A673 (cell line): Measurements from ENCODE around the gene ATP11C. TPM values are rescaled to one million over a fixed set of nuclear protein-coding genes. Genes with fewer than 3 reads are reported as not detected.

Experiments used
- BruUV-seq: library from RNA; stranded (reverse); fragments of 400-500 nt; replicated peaks from 2 replicates; lab custom pipeline; 2021; lab: Mats Ljungman, UMichigan
- CTCF ChIA-PET: fragments of 300-600 bp; sonication (Branson Sonifier 250); formaldehyde crosslinking; loops from one replicate; lab custom pipeline; 2022; ENCODE audit warnings: antibody characterized with exemption; lab: Charles Lee
- POLR2A ChIA-PET: fragments of 300-600 bp; sonication (Branson Sonifier 250); formaldehyde crosslinking; loops from one replicate; lab custom pipeline; 2022; ENCODE audit warnings: antibody characterized with exemption; ENCODE audit not compliant: low non-redundant PET; lab: Charles Lee
- DNase-seq: peaks from one replicate; pipeline ENCODE4 v3.0.0-alpha.2; 2015; ENCODE audit warnings: low spot score
- H3K27ac ChIP-seq: fragments of 200-600 bp; sonication (generic); 2 replicates; pipeline ENCODE4 v1.5.1; 2016; ENCODE audit warnings: mixed run types, low read depth, mild to moderate bottlenecking, mixed read lengths, antibody characterized with exemption, low read length; ENCODE audit not compliant: poor library complexity, severe bottlenecking
- H3K27me3 ChIP-seq: fragments of 200-600 bp; sonication (generic); replicated peaks from 2 replicates; pipeline ENCODE4 v1.6.1; 2017; ENCODE audit warnings: mixed run types, low read depth, mild to moderate bottlenecking, mixed read lengths, antibody characterized with exemption, low read length; ENCODE audit not compliant: insufficient read depth, poor library complexity
- H3K36me3 ChIP-seq: fragments of 200-600 bp; sonication (generic); 2 replicates; pipeline ENCODE4 v1.6.1; 2016; ENCODE audit warnings: mixed run types, mild to moderate bottlenecking, mixed read lengths, antibody characterized with exemption, low read length; ENCODE audit not compliant: insufficient read depth, poor library complexity, severe bottlenecking
- H3K4me1 ChIP-seq: fragments of 200-600 bp; sonication (generic); 2 replicates; pipeline ENCODE4 v1.6.1; 2017; ENCODE audit warnings: mixed run types, mild to moderate bottlenecking, mixed read lengths, antibody characterized with exemption, low read length; ENCODE audit not compliant: insufficient read depth, poor library complexity, severe bottlenecking
- H3K4me3 ChIP-seq: fragments of 200-600 bp; sonication (generic); 2 replicates; pipeline ENCODE4 v1.5.1; 2016; ENCODE audit warnings: low read depth, mixed run types, mild to moderate bottlenecking, mixed read lengths, low read length; ENCODE audit not compliant: poor library complexity, severe bottlenecking
- H3K9me3 ChIP-seq: fragments of 200-600 bp; sonication (generic); 2 replicates; pipeline ENCODE4 v1.6.1; 2016; ENCODE audit warnings: mixed run types, low read depth, mild to moderate bottlenecking, mixed read lengths, antibody characterized with exemption, low read length; ENCODE audit not compliant: poor library complexity, severe bottlenecking
- CTCF ChIP-seq: fragments of 300-800, 200-600 bp; sonication (generic); conservative IDR thresholded peaks from 2 replicates; pipeline ENCODE4 v1.5.1; 2017; ENCODE audit warnings: low read depth, mild to moderate bottlenecking, antibody characterized with exemption, low read length, moderate library complexity, mixed read lengths
- EZH2 ChIP-seq: fragments of 200-600 bp; sonication (generic); IDR thresholded peaks from 2 replicates; pipeline ENCODE4 v1.6.1; 2017; ENCODE audit warnings: borderline replicate concordance, low read depth, mild to moderate bottlenecking, mixed read lengths, antibody characterized with exemption, low read length; ENCODE audit not compliant: poor library complexity, severe bottlenecking
- intact Hi-C: fragments of 100-400 bp; cut with micrococcal nuclease; formaldehyde crosslinking; loops from one replicate; pipeline ENCODE4 v1.10.0; 2022; ENCODE audit not compliant: unreplicated experiment
- total RNA-seq: library from RNA; stranded (reverse); gene quantifications from 2 replicates; pipeline ENCODE4 v1.2.3, GENCODE V29; 2021

The ATP11C gene
- total RNA-seq, 1 experiment from 2014 or later, result 93.1 TPM

DNA sequence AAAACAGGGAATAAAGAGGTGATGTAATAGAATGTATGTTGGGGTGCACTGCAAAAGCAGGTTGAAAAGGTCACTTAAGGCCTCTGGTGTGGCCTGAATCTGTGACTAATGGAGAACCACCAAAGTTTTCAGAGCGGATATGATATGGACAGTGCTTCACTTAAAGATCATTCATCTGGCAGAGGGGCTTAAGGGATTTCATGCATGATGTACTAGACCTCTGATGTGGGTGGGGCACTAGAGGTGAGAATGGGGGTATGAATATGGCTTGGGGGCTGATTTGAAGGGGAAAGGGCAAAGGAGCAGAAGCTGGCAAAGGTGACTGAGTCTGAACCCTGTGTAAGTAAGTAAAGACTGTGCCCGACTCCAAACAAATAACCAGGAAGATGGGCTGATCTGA, 162.5 kb downstream of the ATP11C start:
- H3K36me3 ChIP-seq, result peaks cover 54% of the 10 kb centered on the region
- intact Hi-C loops, result no loop called here
- no peak for DNase-seq
- H3K27me3 ChIP-seq, result no peaks in the 10 kb centered on the region
- BruUV-seq, result no TSS peak
- H3K4me1 ChIP-seq, result no peaks in the 10 kb centered on the region
- POLR2A ChIA-PET, result no interaction called here
- TF ChIP-seq CTCF (no peak), EZH2 (no peak)
- H3K27ac ChIP-seq, result no peak overlapping the region
- peaks cover 6% of the 10 kb centered on the region for H3K9me3 ChIP-seq
- CTCF ChIA-PET, result no interaction called here
- no peak overlapping the region for H3K4me3 ChIP-seq

DNA sequence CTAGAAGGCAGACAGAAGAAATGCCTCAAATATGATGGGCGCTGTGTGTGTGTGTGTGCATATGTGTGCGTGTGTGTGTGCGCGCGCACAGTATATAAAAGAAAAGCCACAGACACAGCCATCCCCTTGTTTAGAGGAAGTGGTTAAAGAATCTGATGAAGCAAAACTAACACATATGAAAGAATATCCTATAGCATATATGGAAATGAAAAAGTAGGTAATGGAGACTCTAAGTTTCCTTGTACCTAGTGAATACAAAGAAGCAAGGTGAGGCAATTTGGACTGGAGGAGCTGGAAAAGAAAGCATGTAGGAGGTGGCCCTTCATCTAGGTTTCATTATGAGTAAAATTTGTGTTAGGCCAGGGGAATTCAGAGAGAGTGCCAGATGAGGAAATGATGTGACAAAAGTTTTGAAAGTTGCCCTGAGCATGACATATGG, 166.3 kb downstream of the ATP11C start:
- CTCF ChIA-PET, result no interaction called here
- no peak overlapping the region for H3K4me3 ChIP-seq
- BruUV-seq, result no TSS peak
- POLR2A ChIA-PET, result no interaction called here
- DNase-seq, result no peak
- TF ChIP-seq EZH2 (no peak), CTCF (no peak)
- no peaks in the 10 kb centered on the region for H3K9me3 ChIP-seq
- no peak overlapping the region for H3K27ac ChIP-seq
- no peaks in the 10 kb centered on the region for H3K4me1 ChIP-seq
- intact Hi-C loops, result no loop called here
- peaks cover 34% of the 10 kb centered on the region for H3K36me3 ChIP-seq
- H3K27me3 ChIP-seq, result no peaks in the 10 kb centered on the region

GRCh38 chrX:139762400-139763183, 170.3 kb downstream of the ATP11C start:
- intact Hi-C loops, result no loop called here
- no TSS peak for BruUV-seq
- Histone ChIP-seq H3K4me1 (peaks cover 11% of the 10 kb centered on the region), H3K36me3 (peaks cover 16% of the 10 kb centered on the region), H3K27ac (no peak overlapping the region), H3K4me3 (no peak overlapping the region), H3K27me3 (no peaks in the 10 kb centered on the region), H3K9me3 (no peaks in the 10 kb centered on the region)
- ChIA-PET POLR2A (no interaction called here), CTCF (no interaction called here)
- DNase-seq, result no peak
- TF ChIP-seq CTCF, result no peak
- TF ChIP-seq EZH2, result no peak
